ENCODE measurements around the gene RPL32. TPM values are rescaled to one million over a fixed set of nuclear protein-coding genes. Genes with fewer than 3 reads are reported as not detected.

RPL32 gene
- total and polyA plus RNA-seq, 2 donors from 2014 or later = 1,227 to 2,612 TPM

- intact Hi-C loops (cut with DNase I) = loop anchor here (10.0 kb wide), 1 partner anchor 116 kb away; no protein-coding TSS in a partner anchor
- H3K4me1 ChIP-seq (ENCODE audit: control insufficient read depth in 2 of 3, insufficient read depth in 2 of 3, low read depth in 1 of 3, low read length in 3 of 3) = no peaks in the 10 kb centered on the region
- FAIRE-seq = no peak
- H3K36me3 ChIP-seq (ENCODE audit: control insufficient read depth in 2 of 3, insufficient read depth in 3 of 3, low read length in 3 of 3) = no peaks in the 10 kb centered on the region
- DNase-seq = peak; percentile 74 to 92 (median 82)
- H3K9ac ChIP-seq (ENCODE audit: low read length in 3 of 3) = no peak overlapping the region
- H3K27me3 ChIP-seq (ENCODE audit: control insufficient read depth, insufficient read depth, low read length) = no peaks in the 10 kb centered on the region
- no peak for TF ChIP-seq CTCF (IDR thresholded peaks at IDR 0.05; ENCODE audit: borderline replicate concordance, extremely low read depth, insufficient read depth)
- peaks cover 0 to 5% (median 0%) of the 10 kb centered on the region in 3 donors for H3K9me3 ChIP-seq (ENCODE audit: control insufficient read depth in 2 of 3, insufficient read depth in 1 of 3, low read length in 3 of 3)
- H3K27ac ChIP-seq (ENCODE audit: low read depth in 2 of 2, low read length in 2 of 2) = no peak overlapping the region
- no peak overlapping the region for H3K4me3 ChIP-seq (ENCODE audit: low read length in 3 of 3)
Observed at GRCh38 chr3:12869035-12869621, 27.8 kb upstream of the RPL32 start.

- no peak overlapping the region for H3K9ac ChIP-seq (ENCODE audit: low read length in 3 of 3)
- H3K4me3 ChIP-seq (ENCODE audit: low read length in 3 of 3) = no peak overlapping the region
- H3K27me3 ChIP-seq (ENCODE audit: control insufficient read depth, insufficient read depth, low read length) = no peaks in the 10 kb centered on the region
- H3K4me1 ChIP-seq (ENCODE audit: control insufficient read depth in 2 of 3, insufficient read depth in 2 of 3, low read depth in 1 of 3, low read length in 3 of 3) = no peaks in the 10 kb centered on the region
- peaks cover 0 to 5% (median 0%) of the 10 kb centered on the region in 3 donors for H3K9me3 ChIP-seq (ENCODE audit: control insufficient read depth in 2 of 3, insufficient read depth in 1 of 3, low read length in 3 of 3)
- peak; percentile 82 for FAIRE-seq
- peak; percentile 95 for TF ChIP-seq CTCF (IDR thresholded peaks at IDR 0.05; ENCODE audit: borderline replicate concordance, extremely low read depth, insufficient read depth)
- intact Hi-C loops (cut with DNase I) = loop anchor here (10.0 kb wide), 1 partner anchor 116 kb away; no protein-coding TSS in a partner anchor
- no peak overlapping the region for H3K27ac ChIP-seq (ENCODE audit: low read depth in 2 of 2, low read length in 2 of 2)
- H3K36me3 ChIP-seq (ENCODE audit: control insufficient read depth in 2 of 3, insufficient read depth in 3 of 3, low read length in 3 of 3) = no peaks in the 10 kb centered on the region
- peak; percentile 87 to 94 (median 90) for DNase-seq
Observed at GRCh38 chr3:12868039-12869034, 27.0 kb upstream of the RPL32 start.

DNA sequence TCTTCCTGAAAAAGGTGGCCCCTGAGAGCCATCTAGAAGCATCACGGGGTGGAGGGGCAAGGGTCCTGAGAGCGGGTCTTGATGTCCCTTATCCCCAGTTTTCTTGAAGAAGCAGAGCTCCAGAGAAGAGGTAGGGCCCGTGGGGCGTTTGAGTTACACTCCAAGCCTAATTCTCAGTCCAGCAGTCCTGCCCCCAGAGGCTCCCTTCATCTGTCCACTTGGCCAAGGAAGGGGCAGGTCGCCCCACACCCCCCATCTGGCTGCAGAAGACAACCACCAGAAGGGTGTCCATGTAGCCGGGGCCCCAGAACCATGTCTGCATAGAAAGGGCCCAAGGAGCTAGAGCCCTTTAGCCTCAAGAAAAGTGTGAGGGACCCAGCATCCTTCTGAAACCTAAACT, 25.5 kb upstream of the RPL32 start:
- Histone ChIP-seq H3K4me1 (ENCODE audit: control insufficient read depth in 2 of 3, insufficient read depth in 2 of 3, low read depth in 1 of 3, low read length in 3 of 3) (no peaks in the 10 kb centered on the region), H3K27ac (ENCODE audit: low read depth in 2 of 2, low read length in 2 of 2) (no peak overlapping the region), H3K9ac (ENCODE audit: low read length in 3 of 3) (no peak overlapping the region), H3K36me3 (ENCODE audit: control insufficient read depth in 2 of 3, insufficient read depth in 3 of 3, low read length in 3 of 3) (no peaks in the 10 kb centered on the region), H3K9me3 (ENCODE audit: control insufficient read depth in 2 of 3, insufficient read depth in 1 of 3, low read length in 3 of 3) (peaks cover 0 to 5% (median 0%) of the 10 kb centered on the region in 3 donors), H3K27me3 (ENCODE audit: control insufficient read depth, insufficient read depth, low read length) (no peaks in the 10 kb centered on the region), H3K4me3 (ENCODE audit: low read length in 3 of 3) (no peak overlapping the region)
- no peak for FAIRE-seq
- no peak for TF ChIP-seq CTCF (IDR thresholded peaks at IDR 0.05; ENCODE audit: borderline replicate concordance, extremely low read depth, insufficient read depth)
- DNase-seq = no peak
- intact Hi-C loops (cut with DNase I) = loop anchor here (10.0 kb wide), 1 partner anchor 118 kb away; no protein-coding TSS in a partner anchor

Data from kidney (tissue), 14 donors.